Activated naive CD4-positive, alpha-beta T cell treated with anti-CD3 and anti-CD28 coated beads for 36 hours (primary cell): ENCODE data around the gene IRS1. TPM values are rescaled to one million over a fixed set of nuclear protein-coding genes. Genes with fewer than 3 reads are reported as not detected.

ENCODE experiments used
- CTCF ChIA-PET: fragments of 350-600 bp; sonication (Branson Sonifier 250); formaldehyde crosslinking; loops from one replicate; lab custom pipeline; 2021; ENCODE audit warnings: antibody characterized with exemption; lab: Charles Lee
- DNase-seq: peaks from one replicate; pipeline ENCODE4 v3.0.0-alpha.2; 2020
- H3K27ac Mint-ChIP-seq: one replicate; pipeline ENCODE4 v1.8.0; 2021; ENCODE audit warnings: mild to moderate bottlenecking, mixed read lengths
- H3K27me3 Mint-ChIP-seq: one replicate; pipeline ENCODE4 v1.8.0; 2021; ENCODE audit warnings: low read depth, mixed read lengths
- H3K36me3 Mint-ChIP-seq: one replicate; pipeline ENCODE4 v1.8.0; 2021; ENCODE audit warnings: low read depth, mixed read lengths
- H3K4me1 Mint-ChIP-seq: one replicate; pipeline ENCODE4 v1.8.0; 2021; ENCODE audit warnings: low read depth, mixed read lengths
- H3K4me3 Mint-ChIP-seq: one replicate; pipeline ENCODE4 v1.8.0; 2021; ENCODE audit warnings: mild to moderate bottlenecking, moderate library complexity, mixed read lengths
- H3K9me3 Mint-ChIP-seq: one replicate; pipeline ENCODE4 v1.8.0; 2021; ENCODE audit warnings: mixed read lengths
- intact Hi-C: fragments of 100-400 bp; cut with micrococcal nuclease; formaldehyde crosslinking; loops from one replicate; pipeline ENCODE4 v1.15.1; 2023
- total RNA-seq, 2 experiments: library from RNA; stranded (reverse); gene quantifications; one replicate each; pipeline ENCODE4 v1.2.3, GENCODE V29; 2021

IRS1 gene
- total RNA-seq, 2 experiments from 2014 or later = 2.6 to 2.7 TPM

DNA sequence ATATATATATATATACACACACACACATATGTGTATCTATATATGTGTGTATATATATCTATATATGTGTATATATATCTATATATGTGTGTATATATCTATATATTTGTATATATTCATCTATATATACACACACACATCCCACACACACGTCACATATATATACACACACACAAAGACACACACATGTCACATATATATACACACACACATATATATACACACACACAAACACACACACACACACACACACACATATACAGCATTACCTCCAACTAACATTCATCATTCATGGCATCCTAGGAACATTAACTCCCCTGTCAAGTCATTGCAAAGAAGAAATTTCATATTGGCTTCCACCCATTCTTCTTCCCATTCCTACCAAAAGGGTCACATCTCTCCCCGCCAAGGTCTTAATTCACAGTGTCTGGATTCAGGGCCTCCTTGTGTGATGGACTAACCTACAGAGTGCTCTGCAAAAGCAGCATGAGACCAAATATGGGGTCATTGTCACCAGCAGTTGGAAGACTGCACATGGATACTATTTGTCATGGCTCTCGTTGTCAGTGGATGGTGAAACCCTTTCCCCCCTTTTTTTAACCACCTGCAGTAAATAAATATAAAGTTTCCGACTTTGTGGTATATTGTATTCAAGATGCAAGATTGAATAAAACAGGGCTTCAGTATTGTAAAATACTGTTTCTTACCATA lies 67.0 kb downstream of the IRS1 start:
- no peaks in the 10 kb centered on the region for H3K9me3 Mint-ChIP-seq
- DNase-seq = no peak
- H3K36me3 Mint-ChIP-seq = no peaks in the 10 kb centered on the region
- H3K4me3 Mint-ChIP-seq = no peak overlapping the region
- no peaks in the 10 kb centered on the region for H3K27me3 Mint-ChIP-seq
- peaks cover 11% of the 10 kb centered on the region for H3K4me1 Mint-ChIP-seq
- intact Hi-C loops = no loop called here
- CTCF ChIA-PET = no interaction called here
- H3K27ac Mint-ChIP-seq = no peak overlapping the region

DNA sequence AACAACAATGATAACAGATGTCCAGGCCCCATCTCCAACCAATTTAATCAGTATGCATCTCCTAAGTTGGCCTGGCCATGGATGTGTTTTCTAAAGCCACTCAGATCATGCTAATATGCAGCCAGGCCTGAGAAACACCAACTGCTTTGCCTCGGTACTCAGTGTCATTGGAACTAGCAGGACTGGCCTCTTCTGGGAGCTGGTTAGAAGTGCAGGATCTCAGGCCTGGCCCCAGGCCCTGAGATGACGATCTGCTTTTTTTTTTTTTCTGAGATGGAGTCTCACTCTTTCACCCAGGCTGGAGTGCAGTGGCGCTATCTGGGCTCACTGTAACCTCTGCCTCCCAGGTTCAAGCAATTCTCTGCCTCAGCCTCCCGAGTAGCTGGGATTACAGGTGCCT lies 69.1 kb downstream of the IRS1 start:
- H3K27ac Mint-ChIP-seq = no peak overlapping the region
- peaks cover 15% of the 10 kb centered on the region for H3K4me1 Mint-ChIP-seq
- H3K27me3 Mint-ChIP-seq = peaks cover 8% of the 10 kb centered on the region
- CTCF ChIA-PET = interaction anchor here (0.7 kb wide), 1 partner anchor 73 kb away, joined by 3 read pairs; no protein-coding TSS in a partner anchor
- no peak for DNase-seq
- H3K9me3 Mint-ChIP-seq = no peaks in the 10 kb centered on the region
- no peak overlapping the region for H3K4me3 Mint-ChIP-seq
- intact Hi-C loops = no loop called here
- H3K36me3 Mint-ChIP-seq = no peaks in the 10 kb centered on the region

DNA sequence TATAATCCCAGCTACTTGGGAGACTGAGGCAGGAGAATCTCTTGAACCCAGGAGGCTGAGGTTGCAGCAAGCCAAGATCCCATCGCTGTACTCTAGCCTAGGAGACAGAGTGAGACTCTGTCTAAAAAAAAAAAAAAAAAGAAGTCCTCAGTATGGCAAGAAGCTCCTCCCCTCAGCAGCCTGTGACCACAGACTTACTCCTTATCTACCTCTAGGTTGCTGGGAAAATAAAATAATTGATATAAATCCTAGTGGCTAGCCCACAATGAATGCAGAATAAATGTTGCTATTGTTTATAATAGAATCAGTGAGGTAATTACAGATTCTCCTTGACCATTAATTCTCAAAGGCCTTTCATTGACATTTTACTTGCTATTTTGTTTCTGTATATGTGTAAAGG lies 70.6 kb downstream of the IRS1 start:
- Mint-ChIP-seq H3K4me3 (no peak overlapping the region), H3K36me3 (no peaks in the 10 kb centered on the region), H3K9me3 (no peaks in the 10 kb centered on the region), H3K4me1 (peaks cover 10% of the 10 kb centered on the region), H3K27ac (no peak overlapping the region), H3K27me3 (peaks cover 13% of the 10 kb centered on the region)
- intact Hi-C loops = no loop called here
- CTCF ChIA-PET = interaction anchor here (0.7 to 1.0 kb wide), 2 partner anchors 73 to 255 kb away, joined by 3 read pairs; no protein-coding TSS in a partner anchor
- DNase-seq = no peak

DNA sequence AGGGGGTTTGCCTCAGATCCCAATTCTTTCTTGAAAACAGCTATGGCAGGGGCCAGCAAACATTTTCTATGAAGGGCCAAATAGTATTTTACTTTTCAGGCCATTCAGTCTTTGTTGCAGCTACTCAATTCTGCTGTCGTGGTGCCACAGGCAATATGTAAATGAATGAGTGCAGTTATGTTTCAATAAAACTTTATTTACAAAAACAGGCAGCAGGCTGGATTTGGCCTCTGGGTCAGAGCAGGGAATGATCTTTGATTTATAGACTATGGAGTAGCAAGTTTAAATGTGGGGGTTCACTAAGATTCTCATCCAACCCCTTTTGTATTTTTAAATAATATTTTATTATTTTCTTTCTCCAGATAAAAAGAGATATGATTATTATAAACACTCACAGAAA lies 72.4 kb downstream of the IRS1 start:
- Mint-ChIP-seq H3K27me3 (peaks cover 19% of the 10 kb centered on the region), H3K9me3 (no peaks in the 10 kb centered on the region), H3K4me1 (peaks cover 4% of the 10 kb centered on the region), H3K27ac (no peak overlapping the region), H3K4me3 (no peak overlapping the region), H3K36me3 (no peaks in the 10 kb centered on the region)
- intact Hi-C loops = no loop called here
- CTCF ChIA-PET = no interaction called here
- no peak for DNase-seq

DNA sequence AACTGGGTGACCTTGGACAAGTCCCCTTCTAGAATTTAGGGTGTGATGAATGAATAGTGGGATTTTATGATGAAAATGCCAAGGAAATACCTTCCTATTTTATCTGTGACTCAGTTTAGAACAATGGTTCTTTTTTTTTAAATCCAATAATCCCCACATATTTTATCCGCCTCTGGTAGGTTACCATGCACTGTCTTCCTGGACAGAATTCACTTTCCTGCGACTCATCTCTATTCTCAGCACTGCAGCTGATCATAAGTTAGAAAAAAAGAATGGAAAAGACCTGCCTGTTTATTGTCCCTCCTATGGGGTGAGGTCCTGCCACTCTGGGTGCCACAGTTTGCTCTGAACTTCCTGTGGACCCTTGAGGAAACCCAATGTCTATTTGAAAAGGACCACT lies 73.1 kb downstream of the IRS1 start:
- H3K4me1 Mint-ChIP-seq = peaks cover 4% of the 10 kb centered on the region
- H3K36me3 Mint-ChIP-seq = no peaks in the 10 kb centered on the region
- no peak overlapping the region for H3K27ac Mint-ChIP-seq
- intact Hi-C loops = no loop called here
- H3K9me3 Mint-ChIP-seq = no peaks in the 10 kb centered on the region
- no peak for DNase-seq
- H3K27me3 Mint-ChIP-seq = peaks cover 19% of the 10 kb centered on the region
- CTCF ChIA-PET = no interaction called here
- H3K4me3 Mint-ChIP-seq = no peak overlapping the region

DNA sequence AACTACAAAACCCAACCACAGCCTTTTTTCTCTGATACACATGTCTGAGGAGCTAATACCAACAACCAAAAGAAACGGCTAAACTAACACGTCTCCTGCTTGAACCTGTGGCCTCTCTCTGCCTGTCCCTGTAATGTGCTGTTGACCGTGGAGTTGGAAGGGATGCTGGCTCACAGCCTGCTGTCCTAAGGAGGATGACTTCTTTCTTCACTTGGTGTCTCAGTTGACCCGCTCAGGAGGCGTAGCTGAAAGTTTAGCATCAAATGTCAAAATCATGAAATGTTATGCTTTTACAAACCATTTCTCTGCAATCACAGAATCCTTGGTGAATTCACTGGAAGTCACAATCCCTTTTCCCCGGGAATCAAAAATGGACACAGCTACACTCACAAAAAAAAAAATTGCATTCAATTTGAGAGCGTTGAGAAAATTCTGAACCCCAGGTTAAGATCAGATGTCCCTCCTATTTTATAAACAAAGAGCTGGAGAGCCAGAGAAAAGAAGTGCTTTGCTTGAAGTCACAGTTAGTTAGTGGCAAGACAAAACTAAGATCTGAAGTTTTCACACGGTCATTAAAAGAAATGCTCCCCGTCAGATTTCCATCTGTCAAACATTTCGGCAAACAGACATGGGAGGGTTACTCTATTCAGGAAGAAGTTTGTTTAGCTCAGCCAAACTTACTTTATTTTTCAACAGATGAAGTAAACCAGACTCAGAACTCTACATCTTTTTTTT lies 74.3 kb downstream of the IRS1 start:
- Mint-ChIP-seq H3K9me3 (no peaks in the 10 kb centered on the region), H3K4me1 (peaks cover 4% of the 10 kb centered on the region), H3K27me3 (peaks cover 19% of the 10 kb centered on the region), H3K36me3 (no peaks in the 10 kb centered on the region), H3K4me3 (no peak overlapping the region), H3K27ac (no peak overlapping the region)
- no peak for DNase-seq
- CTCF ChIA-PET = interaction anchor here (0.6 kb wide), 1 partner anchor 1013 kb away, joined by 3 read pairs; no protein-coding TSS in a partner anchor
- intact Hi-C loops = no loop called here

DNA sequence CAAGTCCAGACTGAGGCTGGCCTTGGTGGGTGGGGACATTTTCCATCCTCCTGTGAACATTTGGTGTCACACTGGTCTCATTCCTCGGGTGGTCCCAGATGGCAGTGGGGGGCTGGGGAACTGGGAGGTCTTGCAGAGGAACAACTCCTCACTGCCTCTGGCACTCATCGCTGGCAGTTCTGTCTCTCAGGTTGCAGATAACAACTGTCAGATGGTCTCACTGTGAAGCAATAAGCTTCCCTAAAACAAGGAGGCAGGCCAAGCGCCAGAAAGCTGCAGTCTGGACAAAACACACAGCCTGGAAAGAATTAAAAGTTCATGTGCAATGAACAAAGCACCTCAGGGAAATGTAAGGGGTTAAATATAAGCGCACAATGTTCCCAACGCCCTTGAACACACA lies 78.1 kb downstream of the IRS1 start:
- Mint-ChIP-seq H3K27me3 (peaks cover 17% of the 10 kb centered on the region), H3K4me3 (no peak overlapping the region), H3K27ac (no peak overlapping the region), H3K9me3 (no peaks in the 10 kb centered on the region), H3K36me3 (no peaks in the 10 kb centered on the region), H3K4me1 (peaks cover 4% of the 10 kb centered on the region)
- intact Hi-C loops = no loop called here
- DNase-seq = no peak
- CTCF ChIA-PET = interaction anchor here (0.6 kb wide), 1 partner anchor 286 kb away, joined by 3 read pairs; no protein-coding TSS in a partner anchor

DNA sequence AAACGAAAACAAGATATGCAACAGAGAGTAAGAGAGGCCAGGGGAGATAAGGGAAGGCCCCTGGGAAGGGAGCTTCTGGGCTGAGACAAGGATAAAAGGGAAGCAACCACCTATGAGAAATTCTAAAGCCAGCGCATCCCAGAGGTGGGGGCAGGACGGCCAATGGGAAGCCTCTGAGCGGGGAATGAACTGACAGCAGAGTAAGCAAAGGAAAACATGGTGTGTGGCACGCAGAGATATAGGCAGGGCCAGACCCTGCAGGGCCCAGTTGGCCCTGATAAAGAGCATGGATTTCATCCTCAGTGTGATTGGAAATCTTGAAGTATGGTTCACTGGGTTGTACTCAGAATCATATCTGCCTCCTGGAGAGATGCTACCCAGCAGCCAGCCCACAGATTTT lies 78.7 kb downstream of the IRS1 start:
- no peaks in the 10 kb centered on the region for H3K9me3 Mint-ChIP-seq
- no peak overlapping the region for H3K27ac Mint-ChIP-seq
- peaks cover 4% of the 10 kb centered on the region for H3K4me1 Mint-ChIP-seq
- H3K36me3 Mint-ChIP-seq = no peaks in the 10 kb centered on the region
- no peak overlapping the region for H3K4me3 Mint-ChIP-seq
- intact Hi-C loops = no loop called here
- no peak for DNase-seq
- CTCF ChIA-PET = interaction anchor here (0.6 kb wide), 1 partner anchor 286 kb away, joined by 3 read pairs; no protein-coding TSS in a partner anchor
- H3K27me3 Mint-ChIP-seq = peaks cover 16% of the 10 kb centered on the region

DNA sequence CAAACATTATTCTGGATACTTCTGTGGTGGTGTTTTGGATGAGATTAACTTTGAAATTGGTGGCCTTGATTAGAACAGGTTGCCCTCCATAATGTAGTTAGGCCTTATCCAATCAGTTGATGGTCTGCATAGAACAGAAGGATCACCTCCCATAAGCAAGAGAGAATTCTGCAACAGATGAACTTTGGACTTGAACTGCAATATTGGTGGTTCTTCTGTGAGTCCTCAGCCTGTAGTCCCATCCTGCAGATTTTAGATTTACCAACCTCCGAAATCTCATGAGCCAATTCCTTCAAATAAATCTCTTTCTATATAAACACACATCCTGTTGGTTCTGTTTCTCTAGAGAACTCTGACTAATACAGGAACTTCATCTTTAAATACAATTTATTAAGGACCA lies 81.9 kb downstream of the IRS1 start:
- peaks cover 2% of the 10 kb centered on the region for H3K27me3 Mint-ChIP-seq
- DNase-seq = no peak
- H3K9me3 Mint-ChIP-seq = no peaks in the 10 kb centered on the region
- H3K27ac Mint-ChIP-seq = no peak overlapping the region
- no peaks in the 10 kb centered on the region for H3K4me1 Mint-ChIP-seq
- H3K36me3 Mint-ChIP-seq = no peaks in the 10 kb centered on the region
- H3K4me3 Mint-ChIP-seq = no peak overlapping the region
- intact Hi-C loops = no loop called here
- CTCF ChIA-PET = no interaction called here

DNA sequence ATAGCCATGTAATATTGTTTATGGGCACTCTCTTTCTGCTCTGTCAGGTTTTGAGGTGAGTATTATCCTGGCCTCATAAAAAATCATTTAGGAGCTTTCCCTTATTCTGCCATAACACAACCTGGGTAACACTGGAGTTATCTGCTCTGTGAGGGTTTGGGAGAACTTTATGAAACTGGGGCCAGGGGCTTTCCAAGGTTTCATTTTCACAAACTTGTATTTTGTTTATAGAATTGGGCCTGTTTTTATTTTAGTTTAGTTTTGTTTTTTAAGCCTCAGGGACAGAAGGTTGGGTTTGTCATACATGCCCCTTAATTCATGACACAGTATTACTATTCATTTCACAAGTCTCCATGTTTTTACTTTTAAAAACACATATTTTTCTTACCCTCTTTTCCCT lies 83.5 kb downstream of the IRS1 start:
- Mint-ChIP-seq H3K9me3 (no peaks in the 10 kb centered on the region), H3K27ac (no peak overlapping the region), H3K36me3 (no peaks in the 10 kb centered on the region), H3K4me1 (no peaks in the 10 kb centered on the region), H3K4me3 (no peak overlapping the region), H3K27me3 (peaks cover 2% of the 10 kb centered on the region)
- CTCF ChIA-PET = interaction anchor here (0.6 kb wide), 1 partner anchor 1191 kb away, joined by 3 read pairs; no protein-coding TSS in a partner anchor
- intact Hi-C loops = no loop called here
- no peak for DNase-seq

DNA sequence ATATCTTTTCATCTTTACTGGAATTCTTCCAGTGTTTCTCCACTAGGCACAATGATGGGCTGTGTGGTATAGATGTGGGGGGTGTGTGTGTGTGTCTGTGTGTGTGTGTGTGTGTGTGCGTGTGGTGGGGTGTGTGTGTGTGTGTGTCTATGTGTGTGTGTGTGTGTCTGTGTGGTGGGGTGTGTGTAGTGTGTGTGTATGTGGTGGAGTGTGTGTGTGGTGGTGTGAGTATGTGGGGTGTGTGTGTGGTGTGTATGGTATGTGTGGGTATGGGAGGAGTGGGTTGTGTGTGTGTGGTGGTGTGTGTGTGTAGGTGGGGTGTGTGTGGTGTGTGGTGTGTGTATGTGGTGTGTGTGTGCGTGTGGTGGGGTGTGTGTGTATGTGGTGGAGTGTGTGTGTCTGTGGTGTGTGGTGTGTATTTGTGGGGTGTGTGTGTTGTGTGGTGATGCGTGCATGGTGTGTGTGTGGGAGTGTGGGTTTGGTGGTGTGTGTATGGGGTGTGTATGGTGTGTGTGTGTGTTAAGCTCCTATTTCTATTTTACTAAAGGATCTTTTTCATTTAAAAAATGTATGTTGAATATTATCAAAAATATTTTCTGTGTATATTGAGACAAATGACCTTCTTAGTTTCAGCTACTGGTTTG lies 84.2 kb downstream of the IRS1 start:
- CTCF ChIA-PET = no interaction called here
- no peak for DNase-seq
- intact Hi-C loops = no loop called here
- no peak overlapping the region for H3K4me3 Mint-ChIP-seq
- no peaks in the 10 kb centered on the region for H3K4me1 Mint-ChIP-seq
- H3K27ac Mint-ChIP-seq = no peak overlapping the region
- H3K36me3 Mint-ChIP-seq = no peaks in the 10 kb centered on the region
- peaks cover 2% of the 10 kb centered on the region for H3K27me3 Mint-ChIP-seq
- no peaks in the 10 kb centered on the region for H3K9me3 Mint-ChIP-seq

DNA sequence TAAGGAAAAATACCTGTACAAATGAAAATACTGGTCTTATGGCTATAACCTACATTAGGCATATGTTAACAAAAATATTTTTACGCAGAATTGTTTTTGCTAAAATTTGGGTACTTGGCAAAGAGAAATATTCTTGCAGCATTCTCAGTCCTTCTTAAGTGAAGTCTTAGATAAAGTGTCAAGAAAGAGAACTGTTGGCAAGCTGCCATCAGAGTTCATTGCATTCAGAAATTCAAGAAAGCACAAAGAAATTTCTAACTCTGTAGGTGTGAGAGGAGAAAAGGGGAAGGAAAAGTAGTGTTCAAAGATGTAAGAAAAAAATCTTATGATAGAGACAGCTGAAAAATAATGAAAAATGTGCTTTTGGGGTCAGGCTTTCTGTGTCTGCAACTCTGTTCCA lies 86.7 kb downstream of the IRS1 start:
- CTCF ChIA-PET = no interaction called here
- no peaks in the 10 kb centered on the region for H3K9me3 Mint-ChIP-seq
- intact Hi-C loops = no loop called here

More for the DNA sequence above, 86.7 kb downstream of the IRS1 start:
- Mint-ChIP-seq H3K27me3 (no peaks in the 10 kb centered on the region), H3K4me1 (no peaks in the 10 kb centered on the region), H3K36me3 (no peaks in the 10 kb centered on the region), H3K4me3 (no peak overlapping the region), H3K27ac (no peak overlapping the region)
- no peak for DNase-seq
